GM23338 (cell line): ENCODE results near the gene KIF1A. TPM values are rescaled to one million over a fixed set of nuclear protein-coding genes. Genes with fewer than 3 reads are reported as not detected.

ENCODE experiments used
- ATAC-seq: fragments of 200-7000 bp; cut with Tn5 transposase; 3 replicates; pipeline ENCODE4 v1.9.1; 2020
- DNase-seq: peaks from one replicate; pipeline ENCODE4 v3.0.0-alpha.2; 2015; ENCODE audit warnings: low spot score
- H2AFZ ChIP-seq: fragments of 200-600 bp; sonication (generic); 2 replicates; pipeline ENCODE4 v1.8.0; 2016; ENCODE audit warnings: antibody characterized with exemption, mild to moderate bottlenecking, moderate library complexity
- H3F3A ChIP-seq: fragments of 200-600 bp; sonication (generic); replicated peaks from 2 replicates; pipeline ENCODE4 v1.8.0; 2017; ENCODE audit warnings: antibody characterized with exemption, mixed run types, low read depth
- H3K27ac ChIP-seq: fragments of 200-600 bp; sonication (generic); 2 replicates; pipeline ENCODE4 v1.6.1; 2016; ENCODE audit warnings: low read depth
- H3K27me3 ChIP-seq: fragments of 200-600 bp; sonication (generic); 2 replicates; pipeline ENCODE4 v1.8.0; 2016; ENCODE audit warnings: mild to moderate bottlenecking, mixed run types, moderate library complexity; ENCODE audit not compliant: insufficient read depth
- H3K36me3 ChIP-seq: fragments of 200-600 bp; sonication (generic); 2 replicates; pipeline ENCODE4 v1.8.0; 2016; ENCODE audit warnings: mild to moderate bottlenecking; ENCODE audit not compliant: insufficient read depth
- H3K4me1 ChIP-seq: fragments of 200-600 bp; sonication (generic); 2 replicates; pipeline ENCODE4 v1.8.0; 2016; ENCODE audit warnings: mild to moderate bottlenecking, moderate library complexity; ENCODE audit not compliant: insufficient read depth
- H3K4me2 ChIP-seq: fragments of 200-600 bp; sonication (generic); 2 replicates; pipeline ENCODE4 v1.7.1; 2017; ENCODE audit warnings: mixed run types
- H3K4me3 ChIP-seq: fragments of 200-600 bp; sonication (generic); 2 replicates; pipeline ENCODE4 v1.6.1; 2016; ENCODE audit warnings: mixed run types
- H3K79me2 ChIP-seq: fragments of 200-600 bp; sonication (generic); replicated peaks from 2 replicates; pipeline ENCODE4 v1.8.0; 2017; ENCODE audit warnings: mild to moderate bottlenecking; ENCODE audit not compliant: insufficient read depth
- H3K9me2 ChIP-seq: fragments of 200-600 bp; sonication (generic); 2 replicates; pipeline ENCODE4 v1.8.0; 2017; ENCODE audit not compliant: insufficient read depth
- H4K20me1 ChIP-seq: fragments of 200-600 bp; sonication (generic); replicated peaks from 2 replicates; pipeline ENCODE4 v1.8.0; 2017; ENCODE audit warnings: mild to moderate bottlenecking; ENCODE audit not compliant: insufficient read depth
- H3K27ac Mint-ChIP-seq: 2 replicates; pipeline ENCODE4 v1.8.0; 2020; ENCODE audit warnings: inconsistent platforms, mild to moderate bottlenecking, moderate library complexity, mixed read lengths
- H3K27me3 Mint-ChIP-seq: 3 replicates; pipeline ENCODE4 v1.8.0; 2022; ENCODE audit warnings: low read depth, mild to moderate bottlenecking, moderate library complexity, mixed read lengths, inconsistent platforms; ENCODE audit not compliant: insufficient read depth, poor library complexity
- H3K36me3 Mint-ChIP-seq: 3 replicates; pipeline ENCODE4 v1.8.0; 2021; ENCODE audit warnings: low read depth, mild to moderate bottlenecking, inconsistent platforms, moderate library complexity, mixed read lengths
- H3K4me1 Mint-ChIP-seq: 3 replicates; pipeline ENCODE4 v1.8.0; 2020; ENCODE audit warnings: mild to moderate bottlenecking, inconsistent platforms, mixed read lengths
- H3K4me3 Mint-ChIP-seq: 3 replicates; pipeline ENCODE4 v1.8.0; 2021; ENCODE audit warnings: moderate library complexity, mild to moderate bottlenecking, inconsistent platforms, mixed read lengths
- H3K9me3 Mint-ChIP-seq: 3 replicates; pipeline ENCODE4 v1.8.0; 2020; ENCODE audit warnings: moderate library complexity, mild to moderate bottlenecking, inconsistent platforms, mixed read lengths
- CREB1 ChIP-seq: fragments of 250-450 bp; sonication (Bioruptor Pico); IDR thresholded peaks from 2 replicates; pipeline ENCODE4 v1.5.0; 2020; ENCODE audit warnings: low read depth, mild to moderate bottlenecking, moderate library complexity
- EZH2 ChIP-seq: fragments of 200-600 bp; sonication (generic); IDR thresholded peaks from one replicate; pipeline ENCODE4 v1.8.0; 2017; ENCODE audit warnings: antibody characterized with exemption, mild to moderate bottlenecking, low read depth; ENCODE audit not compliant: unreplicated experiment
- EZH2phosphoT487 ChIP-seq: fragments of 200-600 bp; sonication (generic); IDR thresholded peaks from one replicate; pipeline ENCODE4 v1.8.1; 2018; ENCODE audit warnings: antibody characterized with exemption; ENCODE audit not compliant: unreplicated experiment
- JUNB ChIP-seq: IDR thresholded peaks from one replicate; pipeline ENCODE4 v1.6.1; 2016; ENCODE audit warnings: antibody characterized with exemption; ENCODE audit not compliant: unreplicated experiment
- NANOG ChIP-seq: IDR thresholded peaks from 2 replicates; pipeline ENCODE4 v1.6.1; 2016; ENCODE audit warnings: antibody characterized with exemption, borderline replicate concordance
- POLR2AphosphoS5 ChIP-seq: IDR thresholded peaks from 2 replicates; pipeline ENCODE4 v1.6.1; 2016; ENCODE audit warnings: antibody characterized with exemption, low read depth
- STAT1 ChIP-seq: IDR thresholded peaks from one replicate; pipeline ENCODE4 v1.6.1; 2016; ENCODE audit warnings: antibody characterized with exemption; ENCODE audit not compliant: unreplicated experiment
- ZNF114 ChIP-seq: fragments of 250-450 bp; sonication (Bioruptor Pico); IDR thresholded peaks from 2 replicates; pipeline ENCODE4 v1.5.0; 2020; ENCODE audit warnings: mild to moderate bottlenecking, moderate library complexity
- ZNF331 ChIP-seq: fragments of 250-450 bp; sonication (Bioruptor Pico); IDR thresholded peaks from 2 replicates; pipeline ENCODE4 v1.5.0; 2020; ENCODE audit warnings: low read depth, mild to moderate bottlenecking, moderate library complexity
- polyA plus RNA-seq: library from polyadenylated mRNA; unstranded; fragments of >200 nt; fragmentation: Nextera tagmentation; extraction: Ambion mirVana; gene quantifications from 2 replicates; pipeline ENCODE4 v1.2.1, GENCODE V29; 2016
- total RNA-seq: library from RNA; depleted of rRNA; stranded (reverse); fragments of >200 nt; shearing (Covaris generic); gene quantifications from 2 replicates; pipeline ENCODE4 v1.2.3, GENCODE V29; 2014
- TF ChIP-seq, protein P1 (sequence below): IDR thresholded peaks from one replicate; pipeline ENCODE4 v1.6.1; 2018; ENCODE audit warnings: antibody characterized with exemption; ENCODE audit not compliant: unreplicated experiment
- TF ChIP-seq, protein P2 (sequence below): fragments of 250-450 bp; sonication (Bioruptor Pico); IDR thresholded peaks from 2 replicates; pipeline ENCODE4 v1.5.0; 2020; ENCODE audit warnings: mild to moderate bottlenecking, moderate library complexity
- TF ChIP-seq, protein P3 (sequence below), 2 experiments: fragments of 200-600 bp in 1 of 2; sonication (generic) in 1 of 2; conservative IDR thresholded peaks; 2 replicates each; pipeline versions ENCODE4 v1.5.1 to v1.6.1; 2016 to 2017; ENCODE audit warnings: antibody characterized with exemption in 2 of 2, low read depth in 2 of 2, mild to moderate bottlenecking in 2 of 2, moderate library complexity in 1 of 2
- TF ChIP-seq, protein P4 (sequence below): IDR thresholded peaks from 2 replicates; pipeline ENCODE4 v1.6.1; 2016; ENCODE audit warnings: antibody characterized with exemption

KIF1A gene
- total and polyA plus RNA-seq, 2 experiments from 2014 or later: 169 to 214 TPM

DNA sequence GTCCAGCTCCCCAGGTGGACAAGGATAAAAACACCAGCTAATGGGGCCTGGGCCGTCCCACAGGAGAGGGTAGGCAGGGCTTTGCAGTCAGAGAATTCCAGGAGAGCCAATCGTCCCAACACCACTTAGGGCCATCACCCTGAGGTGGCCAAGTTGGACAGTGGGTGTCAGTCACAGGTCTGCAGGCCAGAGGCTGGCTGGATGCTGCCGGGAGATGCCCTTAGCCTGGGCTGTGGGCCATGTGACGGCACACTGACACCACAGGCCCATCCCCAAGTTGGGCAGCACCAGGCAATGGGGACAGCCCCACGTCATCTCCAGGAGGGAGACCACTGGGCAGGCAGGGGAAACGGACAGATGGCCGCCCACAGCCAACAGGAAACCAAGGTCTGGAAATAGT is 53.9 kb downstream of the KIF1A start:
- Histone ChIP-seq H3K9me2 (no peaks in the 10 kb centered on the region), H3F3A (no peaks in the 10 kb centered on the region), H3K4me2 (no peak overlapping the region), H3K27ac (no peak overlapping the region), H3K4me3 (no peak overlapping the region), H4K20me1 (no peaks in the 10 kb centered on the region; the same call in 1 of the 2 replicates), H3K27me3 (no peaks in the 10 kb centered on the region), H3K79me2 (no peaks in the 10 kb centered on the region), H3K36me3 (peaks cover 23% of the 10 kb centered on the region), H2AFZ (no peak overlapping the region), H3K4me1 (no peaks in the 10 kb centered on the region)
- Mint-ChIP-seq H3K4me3 (no peak overlapping the region), H3K9me3 (no peaks in the 10 kb centered on the region; the same call in 2 of the 3 replicates), H3K4me1 (no peaks in the 10 kb centered on the region), H3K36me3 (peaks cover 87% of the 10 kb centered on the region), H3K27ac (no peak overlapping the region), H3K27me3 (peaks cover 13% of the 10 kb centered on the region)
- DNase-seq: no peak
- TF ChIP-seq JUNB (no peak), POLR2AphosphoS5 (no peak), STAT1 (no peak), EZH2 (no peak), CREB1 (CRISPR knock-in tag) (no peak), NANOG (no peak), ZNF114 (CRISPR knock-in tag) (no peak), ZNF331 (CRISPR knock-in tag) (no peak), EZH2phosphoT487 (no peak)
- TF ChIP-seq, protein P1, sequence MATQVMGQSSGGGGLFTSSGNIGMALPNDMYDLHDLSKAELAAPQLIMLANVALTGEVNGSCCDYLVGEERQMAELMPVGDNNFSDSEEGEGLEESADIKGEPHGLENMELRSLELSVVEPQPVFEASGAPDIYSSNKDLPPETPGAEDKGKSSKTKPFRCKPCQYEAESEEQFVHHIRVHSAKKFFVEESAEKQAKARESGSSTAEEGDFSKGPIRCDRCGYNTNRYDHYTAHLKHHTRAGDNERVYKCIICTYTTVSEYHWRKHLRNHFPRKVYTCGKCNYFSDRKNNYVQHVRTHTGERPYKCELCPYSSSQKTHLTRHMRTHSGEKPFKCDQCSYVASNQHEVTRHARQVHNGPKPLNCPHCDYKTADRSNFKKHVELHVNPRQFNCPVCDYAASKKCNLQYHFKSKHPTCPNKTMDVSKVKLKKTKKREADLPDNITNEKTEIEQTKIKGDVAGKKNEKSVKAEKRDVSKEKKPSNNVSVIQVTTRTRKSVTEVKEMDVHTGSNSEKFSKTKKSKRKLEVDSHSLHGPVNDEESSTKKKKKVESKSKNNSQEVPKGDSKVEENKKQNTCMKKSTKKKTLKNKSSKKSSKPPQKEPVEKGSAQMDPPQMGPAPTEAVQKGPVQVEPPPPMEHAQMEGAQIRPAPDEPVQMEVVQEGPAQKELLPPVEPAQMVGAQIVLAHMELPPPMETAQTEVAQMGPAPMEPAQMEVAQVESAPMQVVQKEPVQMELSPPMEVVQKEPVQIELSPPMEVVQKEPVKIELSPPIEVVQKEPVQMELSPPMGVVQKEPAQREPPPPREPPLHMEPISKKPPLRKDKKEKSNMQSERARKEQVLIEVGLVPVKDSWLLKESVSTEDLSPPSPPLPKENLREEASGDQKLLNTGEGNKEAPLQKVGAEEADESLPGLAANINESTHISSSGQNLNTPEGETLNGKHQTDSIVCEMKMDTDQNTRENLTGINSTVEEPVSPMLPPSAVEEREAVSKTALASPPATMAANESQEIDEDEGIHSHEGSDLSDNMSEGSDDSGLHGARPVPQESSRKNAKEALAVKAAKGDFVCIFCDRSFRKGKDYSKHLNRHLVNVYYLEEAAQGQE: no peak
- TF ChIP-seq, protein P2, sequence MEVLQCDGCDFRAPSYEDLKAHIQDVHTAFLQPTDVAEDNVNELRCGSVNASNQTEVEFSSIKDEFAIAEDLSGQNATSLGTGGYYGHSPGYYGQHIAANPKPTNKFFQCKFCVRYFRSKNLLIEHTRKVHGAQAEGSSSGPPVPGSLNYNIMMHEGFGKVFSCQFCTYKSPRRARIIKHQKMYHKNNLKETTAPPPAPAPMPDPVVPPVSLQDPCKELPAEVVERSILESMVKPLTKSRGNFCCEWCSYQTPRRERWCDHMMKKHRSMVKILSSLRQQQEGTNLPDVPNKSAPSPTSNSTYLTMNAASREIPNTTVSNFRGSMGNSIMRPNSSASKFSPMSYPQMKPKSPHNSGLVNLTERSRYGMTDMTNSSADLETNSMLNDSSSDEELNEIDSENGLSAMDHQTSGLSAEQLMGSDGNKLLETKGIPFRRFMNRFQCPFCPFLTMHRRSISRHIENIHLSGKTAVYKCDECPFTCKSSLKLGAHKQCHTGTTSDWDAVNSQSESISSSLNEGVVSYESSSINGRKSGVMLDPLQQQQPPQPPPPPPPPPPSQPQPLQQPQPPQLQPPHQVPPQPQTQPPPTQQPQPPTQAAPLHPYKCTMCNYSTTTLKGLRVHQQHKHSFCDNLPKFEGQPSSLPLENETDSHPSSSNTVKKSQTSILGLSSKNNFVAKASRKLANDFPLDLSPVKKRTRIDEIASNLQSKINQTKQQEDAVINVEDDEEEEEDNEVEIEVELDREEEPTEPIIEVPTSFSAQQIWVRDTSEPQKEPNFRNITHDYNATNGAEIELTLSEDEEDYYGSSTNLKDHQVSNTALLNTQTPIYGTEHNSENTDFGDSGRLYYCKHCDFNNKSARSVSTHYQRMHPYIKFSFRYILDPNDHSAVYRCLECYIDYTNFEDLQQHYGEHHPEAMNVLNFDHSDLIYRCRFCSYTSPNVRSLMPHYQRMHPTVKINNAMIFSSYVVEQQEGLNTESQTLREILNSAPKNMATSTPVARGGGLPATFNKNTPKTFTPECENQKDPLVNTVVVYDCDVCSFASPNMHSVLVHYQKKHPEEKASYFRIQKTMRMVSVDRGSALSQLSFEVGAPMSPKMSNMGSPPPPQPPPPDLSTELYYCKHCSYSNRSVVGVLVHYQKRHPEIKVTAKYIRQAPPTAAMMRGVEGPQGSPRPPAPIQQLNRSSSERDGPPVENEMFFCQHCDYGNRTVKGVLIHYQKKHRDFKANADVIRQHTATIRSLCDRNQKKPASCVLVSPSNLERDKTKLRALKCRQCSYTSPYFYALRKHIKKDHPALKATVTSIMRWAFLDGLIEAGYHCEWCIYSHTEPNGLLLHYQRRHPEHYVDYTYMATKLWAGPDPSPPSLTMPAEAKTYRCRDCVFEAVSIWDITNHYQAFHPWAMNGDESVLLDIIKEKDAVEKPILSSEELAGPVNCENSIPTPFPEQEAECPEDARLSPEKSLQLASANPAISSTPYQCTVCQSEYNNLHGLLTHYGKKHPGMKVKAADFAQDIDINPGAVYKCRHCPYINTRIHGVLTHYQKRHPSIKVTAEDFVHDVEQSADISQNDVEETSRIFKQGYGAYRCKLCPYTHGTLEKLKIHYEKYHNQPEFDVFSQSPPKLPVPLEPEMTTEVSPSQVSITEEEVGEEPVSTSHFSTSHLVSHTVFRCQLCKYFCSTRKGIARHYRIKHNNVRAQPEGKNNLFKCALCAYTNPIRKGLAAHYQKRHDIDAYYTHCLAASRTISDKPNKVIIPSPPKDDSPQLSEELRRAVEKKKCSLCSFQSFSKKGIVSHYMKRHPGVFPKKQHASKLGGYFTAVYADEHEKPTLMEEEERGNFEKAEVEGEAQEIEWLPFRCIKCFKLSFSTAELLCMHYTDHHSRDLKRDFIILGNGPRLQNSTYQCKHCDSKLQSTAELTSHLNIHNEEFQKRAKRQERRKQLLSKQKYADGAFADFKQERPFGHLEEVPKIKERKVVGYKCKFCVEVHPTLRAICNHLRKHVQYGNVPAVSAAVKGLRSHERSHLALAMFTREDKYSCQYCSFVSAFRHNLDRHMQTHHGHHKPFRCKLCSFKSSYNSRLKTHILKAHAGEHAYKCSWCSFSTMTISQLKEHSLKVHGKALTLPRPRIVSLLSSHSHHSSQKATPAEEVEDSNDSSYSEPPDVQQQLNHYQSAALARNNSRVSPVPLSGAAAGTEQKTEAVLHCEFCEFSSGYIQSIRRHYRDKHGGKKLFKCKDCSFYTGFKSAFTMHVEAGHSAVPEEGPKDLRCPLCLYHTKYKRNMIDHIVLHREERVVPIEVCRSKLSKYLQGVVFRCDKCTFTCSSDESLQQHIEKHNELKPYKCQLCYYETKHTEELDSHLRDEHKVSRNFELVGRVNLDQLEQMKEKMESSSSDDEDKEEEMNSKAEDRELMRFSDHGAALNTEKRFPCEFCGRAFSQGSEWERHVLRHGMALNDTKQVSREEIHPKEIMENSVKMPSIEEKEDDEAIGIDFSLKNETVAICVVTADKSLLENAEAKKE (CRISPR knock-in tag): no peak
- TF ChIP-seq, protein P3, sequence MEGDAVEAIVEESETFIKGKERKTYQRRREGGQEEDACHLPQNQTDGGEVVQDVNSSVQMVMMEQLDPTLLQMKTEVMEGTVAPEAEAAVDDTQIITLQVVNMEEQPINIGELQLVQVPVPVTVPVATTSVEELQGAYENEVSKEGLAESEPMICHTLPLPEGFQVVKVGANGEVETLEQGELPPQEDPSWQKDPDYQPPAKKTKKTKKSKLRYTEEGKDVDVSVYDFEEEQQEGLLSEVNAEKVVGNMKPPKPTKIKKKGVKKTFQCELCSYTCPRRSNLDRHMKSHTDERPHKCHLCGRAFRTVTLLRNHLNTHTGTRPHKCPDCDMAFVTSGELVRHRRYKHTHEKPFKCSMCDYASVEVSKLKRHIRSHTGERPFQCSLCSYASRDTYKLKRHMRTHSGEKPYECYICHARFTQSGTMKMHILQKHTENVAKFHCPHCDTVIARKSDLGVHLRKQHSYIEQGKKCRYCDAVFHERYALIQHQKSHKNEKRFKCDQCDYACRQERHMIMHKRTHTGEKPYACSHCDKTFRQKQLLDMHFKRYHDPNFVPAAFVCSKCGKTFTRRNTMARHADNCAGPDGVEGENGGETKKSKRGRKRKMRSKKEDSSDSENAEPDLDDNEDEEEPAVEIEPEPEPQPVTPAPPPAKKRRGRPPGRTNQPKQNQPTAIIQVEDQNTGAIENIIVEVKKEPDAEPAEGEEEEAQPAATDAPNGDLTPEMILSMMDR (conservative IDR thresholded peaks at IDR 0.05; ENCODE audit: low read depth in 2 of 2): no peak
- TF ChIP-seq, protein P4, sequence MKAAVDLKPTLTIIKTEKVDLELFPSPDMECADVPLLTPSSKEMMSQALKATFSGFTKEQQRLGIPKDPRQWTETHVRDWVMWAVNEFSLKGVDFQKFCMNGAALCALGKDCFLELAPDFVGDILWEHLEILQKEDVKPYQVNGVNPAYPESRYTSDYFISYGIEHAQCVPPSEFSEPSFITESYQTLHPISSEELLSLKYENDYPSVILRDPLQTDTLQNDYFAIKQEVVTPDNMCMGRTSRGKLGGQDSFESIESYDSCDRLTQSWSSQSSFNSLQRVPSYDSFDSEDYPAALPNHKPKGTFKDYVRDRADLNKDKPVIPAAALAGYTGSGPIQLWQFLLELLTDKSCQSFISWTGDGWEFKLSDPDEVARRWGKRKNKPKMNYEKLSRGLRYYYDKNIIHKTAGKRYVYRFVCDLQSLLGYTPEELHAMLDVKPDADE: no peak
- ATAC-seq: no peak
